Heart left ventricle (tissue), 16 donors: ENCODE results near the gene DPM2. TPM values are rescaled to one million over a fixed set of nuclear protein-coding genes. Genes with fewer than 3 reads are reported as not detected.

Source experiments
- ATAC-seq, 4 donors: fragments of 200-7000 bp; cut with Tn5 transposase; one replicate each; pipeline ENCODE4 v1.9.1; 2020 to 2022; ENCODE audit warnings: moderate library complexity in 4 of 4, mild to moderate bottlenecking in 3 of 4, moderate number of reproducible peaks in 1 of 4
- DNase-seq, 5 donors: peaks; one replicate each; pipeline ENCODE4 v3.0.0-alpha.2; 2020
- H3K27ac ChIP-seq, 12 donors: fragments of 200-600 bp; sonication (generic) in 4 of 12; one replicate each; pipeline versions ENCODE4 v1.5.0 to v1.8.0; 2016 to 2022; ENCODE audit warnings: mild to moderate bottlenecking in 2 of 12
- H3K27me3 ChIP-seq, 9 donors: fragments of 200-600 bp; sonication (generic) in 2 of 9; one replicate each; pipeline versions ENCODE4 v1.5.1 to v1.8.0; 2016 to 2022; ENCODE audit warnings: mild to moderate bottlenecking in 3 of 9
- H3K36me3 ChIP-seq, 9 donors: fragments of 200-600 bp; sonication (generic) in 2 of 9; one replicate each; pipeline versions ENCODE4 v1.5.0 to v1.8.0; 2018 to 2022; ENCODE audit warnings: mild to moderate bottlenecking in 2 of 9
- H3K4me1 ChIP-seq, 12 donors: fragments of 200-600 bp; sonication (generic) in 4 of 12; one replicate each; pipeline versions ENCODE4 v1.5.0 to v1.8.0; 2016 to 2022; ENCODE audit warnings: mild to moderate bottlenecking in 3 of 12
- H3K4me3 ChIP-seq, 12 donors: fragments of 200-600 bp; sonication (generic) in 4 of 12; one replicate each; pipeline versions ENCODE4 v1.5.0 to v1.8.0; 2017 to 2022; ENCODE audit warnings: mild to moderate bottlenecking in 9 of 12, moderate library complexity in 4 of 12
- H3K9me3 ChIP-seq, 12 donors: fragments of 200-600 bp; sonication (generic) in 4 of 12; one replicate each; pipeline versions ENCODE4 v1.5.0 to v1.8.0; 2016 to 2022; ENCODE audit warnings: mild to moderate bottlenecking in 1 of 12
- CTCF ChIP-seq, 12 donors: fragments of 200-600 bp; sonication (generic) in 4 of 12; IDR thresholded peaks; one replicate each; pipeline versions ENCODE4 v1.5.0 to v1.8.0; 2018 to 2022; ENCODE audit warnings: antibody characterized with exemption in 12 of 12, mild to moderate bottlenecking in 5 of 12
- POLR2A ChIP-seq, 2 donors: fragments of 450-650 bp; IDR thresholded peaks; one replicate each; pipeline ENCODE4 v1.6.1; 2017; ENCODE audit warnings: antibody characterized with exemption in 2 of 2, mild to moderate bottlenecking in 2 of 2, moderate library complexity in 2 of 2
- WGBS, 4 donors: extraction: QIAGEN DNeasy Blood & Tissue Kit in 2 of 4; methylation state at CpG; one replicate each; pipeline versions ENCODE4 v1.1.5 to v1.1.7; 2013 to 2018; 5-methylcytosine and 5-hydroxymethylcytosine counted together
- intact Hi-C, 10 donors: fragments of 100-400 bp; cut with DNase I; formaldehyde crosslinking; loops; one replicate each; pipeline versions ENCODE4 v1.11.1 to v1.14.2; 2022
- polyA plus RNA-seq, 2 donors: library from polyadenylated mRNA; stranded (reverse); fragments of 200-250 nt; gene quantifications; one replicate each; pipeline ENCODE4 v1.2.3, GENCODE V29; 2013
- total RNA-seq, 9 donors: library from RNA; depleted of rRNA in 2 of 9; stranded (reverse); fragments of >200 nt in 2 of 9; fragmentation: NEBNext Ultra II Directional in 3 of 9; extraction: Animal tissue kit (Norgen Biotek cat#: 25700) in 3 of 9; gene quantifications; one replicate each; pipeline versions ENCODE4 v1.1.0 to v1.2.4, GENCODE V29; 2016 to 2023
- donor health status: ischemic (EF 13 %, LVEDD 7.1; RV severe dilation, severe dysfunction).
- donor health status: healthy with polysubstance abuse.
- donor health status: DM: no; HTN: yes; CAD: no.
- donor health status: DM: no; HTN: no; CAD: no.
- donor health status: ischemic (EF 25% LVEDD 6.9; RV normal size, moderate dysfunction).
- donor health status: ischemic (EF 25% LVEDD 5.7; RV mildly dilated, moderate dysfunction).
- donor health status: healthy.
- donor health status: DM: yes; HTN: yes; CAD: no.
- donor health status: ischemic (EF 35%, LVEDD 5.7; RV mildly dilated, moderate dysfunction).
- donor health status: nonischemic (EF 11% LVEDD 7.7; RV severe dilation, severe dysfunction).
- donor health status: DM: yes; HTN: yes; CAD: no.
- donor health status: PGD.
- donor health status: ischemic (EF 29% LVEDD 5.4; RV normal size, mild dysfunction).
- donor health status: nonischemic (EF 23%, LVEDD 6.1; RV moderate dilation, normal function).

The DPM2 gene
- total and polyA plus RNA-seq, 11 donors = 7.2 to 31.7 (median 13.5) TPM

- WGBS, 4 donors = 97 to 98% (median 97%) methylated on average over 17 to 31 of the region's 31 CpGs
These were observed 25.4 kb downstream of the DPM2 start for GRCh38 chr9:127912296-127912695.

GRCh38 chr9:127910613-127911205, 26.9 kb downstream of the DPM2 start:
- DNase-seq = peak in 1 of 5 donors; percentile 25
- 74 to 77% (median 75%) methylated on average over 6 of the region's 6 CpGs for WGBS, 4 donors
- H3K4me3 ChIP-seq = no peak overlapping the region
- no peak for ATAC-seq
- TF ChIP-seq POLR2A (IDR thresholded peaks at IDR 0.05) (no peak), CTCF (IDR thresholded peaks at IDR 0.05) (peak in 1 of 12 donors; percentile 9)
- peaks cover 0 to 68% (median 54%) of the 10 kb centered on the region in 9 donors for H3K36me3 ChIP-seq
- H3K9me3 ChIP-seq = no peaks in the 10 kb centered on the region
- peaks cover 0 to 28% (median 20%) of the 10 kb centered on the region in 12 donors for H3K4me1 ChIP-seq
- H3K27me3 ChIP-seq = no peaks in the 10 kb centered on the region
- intact Hi-C loops = loop anchor here in 1 of 10 donors (5.0 kb wide), 1 partner anchor 38 kb away; no protein-coding TSS in a partner anchor
- H3K27ac ChIP-seq = no peak overlapping the region

More at GRCh38 chr9:127912296-127912695, 25.4 kb downstream of the DPM2 start:
- H3K27ac ChIP-seq = no peak overlapping the region
- H3K4me1 ChIP-seq = peaks cover 3 to 25% (median 20%) of the 10 kb centered on the region in 12 donors
- no peak for DNase-seq
- no peak for ATAC-seq
- no peaks in the 10 kb centered on the region for H3K9me3 ChIP-seq
- TF ChIP-seq CTCF (IDR thresholded peaks at IDR 0.05) (no peak), POLR2A (IDR thresholded peaks at IDR 0.05) (no peak)
- no peaks in the 10 kb centered on the region for H3K27me3 ChIP-seq
- H3K4me3 ChIP-seq = no peak overlapping the region
- intact Hi-C loops = loop anchor here in 1 of 10 donors (5.0 kb wide), 1 partner anchor 40 kb away; no protein-coding TSS in a partner anchor
- H3K36me3 ChIP-seq = peaks cover 0 to 68% (median 54%) of the 10 kb centered on the region in 9 donors

- Histone ChIP-seq H3K4me3 (no peak overlapping the region), H3K9me3 (no peaks in the 10 kb centered on the region), H3K27ac (no peak overlapping the region), H3K27me3 (no peaks in the 10 kb centered on the region), H3K36me3 (peaks cover 0 to 68% (median 54%) of the 10 kb centered on the region in 9 donors), H3K4me1 (peaks cover 0 to 28% (median 17%) of the 10 kb centered on the region in 12 donors)
- TF ChIP-seq POLR2A (IDR thresholded peaks at IDR 0.05) = no peak
- no peak for TF ChIP-seq CTCF (IDR thresholded peaks at IDR 0.05)
- intact Hi-C loops = loop anchor here in 1 of 10 donors (5.0 kb wide), 1 partner anchor 38 kb away; no protein-coding TSS in a partner anchor
- 84 to 89% (median 86%) methylated on average over 10 to 17 of the region's 17 CpGs for WGBS, 4 donors
- no peak for DNase-seq
- no peak for ATAC-seq
These were observed 27.8 kb downstream of the DPM2 start for GRCh38 chr9:127909839-127910273.

GRCh38 chr9:127908660-127908926, 29.1 kb downstream of the DPM2 start:
- DNase-seq (peak in 1 of 5 donors; percentile 26), ATAC-seq (no peak)
- intact Hi-C loops = no loop called here
- Histone ChIP-seq H3K27me3 (no peaks in the 10 kb centered on the region), H3K4me3 (no peak overlapping the region), H3K4me1 (peaks cover 7 to 40% (median 29%) of the 10 kb centered on the region in 12 donors), H3K9me3 (no peaks in the 10 kb centered on the region), H3K36me3 (peaks cover 0 to 56% (median 48%) of the 10 kb centered on the region in 9 donors), H3K27ac (no peak overlapping the region)
- WGBS, 4 donors = 96 to 100% (median 97%) methylated on average over 2 to 10 of the region's 10 CpGs
- TF ChIP-seq POLR2A (IDR thresholded peaks at IDR 0.05) (no peak), CTCF (IDR thresholded peaks at IDR 0.05) (no peak)
